Measurements from ENCODE around the gene SIGMAR1.
"Not testable (repeated sequence)": the region's sequence is repeated elsewhere in the genome, so short reads cannot be mapped to it uniquely, and the experiment has no call there.

Gene SIGMAR1

DNA sequence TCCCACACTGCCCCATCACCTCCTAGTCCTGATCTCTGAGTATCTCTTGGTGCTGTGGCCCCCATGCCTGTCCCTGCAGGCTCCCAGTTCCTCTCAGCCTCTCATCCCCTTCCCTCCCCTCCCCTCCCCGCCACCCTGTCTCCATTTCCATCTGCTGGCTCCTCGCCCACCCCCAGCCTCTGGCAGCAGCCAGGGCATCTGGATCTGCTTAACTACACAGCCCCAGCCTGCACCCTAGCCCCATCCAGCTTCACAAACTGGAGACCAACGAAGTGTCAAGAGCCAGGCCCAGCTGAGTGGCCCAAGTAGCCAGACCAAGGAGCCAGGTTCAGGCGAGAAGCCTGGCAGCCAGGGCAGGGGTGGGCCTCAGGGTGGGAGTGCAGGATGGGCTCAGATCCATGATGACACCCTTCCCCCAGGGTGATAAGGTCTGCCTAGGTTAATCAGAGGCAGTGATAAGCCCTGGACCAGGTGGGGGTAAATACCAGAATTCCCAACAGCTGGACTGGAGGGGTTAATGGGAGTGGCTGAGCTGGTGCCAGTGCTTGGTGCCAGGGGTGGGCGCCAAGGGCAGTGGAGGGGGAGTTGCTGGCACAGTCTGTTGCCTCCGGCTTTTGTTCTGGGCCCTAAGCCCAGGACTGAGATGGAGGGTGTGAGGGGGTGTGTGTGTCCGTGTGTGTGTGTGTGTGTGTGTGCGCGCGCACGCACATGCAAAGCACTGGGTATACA lies 16.9 kb upstream of the SIGMAR1 start:
- DNase-seq (ENCODE audit: low read depth): no peak

DNA sequence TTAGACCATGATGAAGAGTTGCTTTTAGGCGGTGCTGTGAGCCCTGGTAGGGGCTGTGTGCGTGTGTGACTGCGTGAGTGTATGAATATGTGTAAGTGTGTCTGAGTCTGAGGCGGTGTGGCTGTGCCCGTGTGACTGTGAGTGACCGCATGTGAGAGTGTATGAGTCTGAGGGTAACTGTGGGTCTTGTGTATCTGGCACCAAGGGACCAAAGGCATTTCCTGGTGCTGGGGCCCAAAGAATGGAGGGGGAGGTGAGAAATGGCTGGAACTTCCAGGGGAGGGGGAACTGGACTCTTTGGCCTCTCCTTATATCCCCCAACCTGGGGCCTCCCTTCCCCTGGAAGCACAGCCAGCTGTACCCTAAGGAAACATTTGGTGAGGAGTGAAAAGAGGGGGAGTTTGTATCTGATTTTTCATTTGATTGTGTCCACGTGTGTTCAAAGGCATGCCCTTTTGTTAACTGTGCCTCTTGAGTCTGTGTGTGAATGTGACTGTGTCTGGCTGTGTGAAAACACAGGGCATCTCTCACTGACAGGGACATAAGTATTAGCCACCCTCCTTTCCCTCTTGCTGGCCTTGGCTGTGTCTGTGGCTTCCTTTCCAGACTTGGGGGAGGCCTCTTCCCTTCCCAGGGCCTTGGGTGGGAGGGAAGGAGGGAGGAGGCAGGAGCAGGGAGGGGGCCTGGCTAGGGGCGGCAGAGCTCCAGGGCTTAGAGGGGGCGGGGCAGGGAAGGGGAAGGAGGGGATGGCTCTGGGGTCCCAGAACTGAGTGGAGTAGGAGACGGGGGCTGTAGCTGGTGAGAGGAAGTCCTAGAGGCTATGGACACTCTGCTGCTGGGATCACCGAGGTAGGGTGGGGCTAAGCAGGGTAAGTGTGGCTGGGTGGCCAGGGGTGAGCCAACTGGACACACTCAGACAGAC lies 15.8 kb upstream of the SIGMAR1 start:
- peak; percentile 58 for DNase-seq (ENCODE audit: low read depth)

DNA sequence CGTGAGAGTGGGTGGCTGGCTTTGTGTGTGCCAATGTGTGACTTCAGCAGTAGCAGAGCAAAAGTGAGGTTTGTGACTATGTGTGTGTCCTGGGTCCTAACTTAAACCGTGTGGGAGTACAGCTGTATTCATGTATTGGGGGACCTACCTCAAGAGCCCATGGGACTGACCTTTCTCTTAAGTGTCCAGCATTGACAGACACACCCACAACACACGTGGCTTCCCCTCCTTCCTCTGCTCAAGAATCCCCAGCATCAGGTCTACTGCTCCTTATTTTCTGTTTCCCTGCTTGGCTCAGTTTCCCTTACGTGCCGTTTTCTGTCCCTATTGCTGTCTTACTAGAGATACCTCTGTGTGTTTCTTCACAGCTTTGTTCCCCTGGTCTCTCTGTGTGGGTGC lies 15.0 kb upstream of the SIGMAR1 start:
- no peak for DNase-seq (ENCODE audit: low read depth)

DNA sequence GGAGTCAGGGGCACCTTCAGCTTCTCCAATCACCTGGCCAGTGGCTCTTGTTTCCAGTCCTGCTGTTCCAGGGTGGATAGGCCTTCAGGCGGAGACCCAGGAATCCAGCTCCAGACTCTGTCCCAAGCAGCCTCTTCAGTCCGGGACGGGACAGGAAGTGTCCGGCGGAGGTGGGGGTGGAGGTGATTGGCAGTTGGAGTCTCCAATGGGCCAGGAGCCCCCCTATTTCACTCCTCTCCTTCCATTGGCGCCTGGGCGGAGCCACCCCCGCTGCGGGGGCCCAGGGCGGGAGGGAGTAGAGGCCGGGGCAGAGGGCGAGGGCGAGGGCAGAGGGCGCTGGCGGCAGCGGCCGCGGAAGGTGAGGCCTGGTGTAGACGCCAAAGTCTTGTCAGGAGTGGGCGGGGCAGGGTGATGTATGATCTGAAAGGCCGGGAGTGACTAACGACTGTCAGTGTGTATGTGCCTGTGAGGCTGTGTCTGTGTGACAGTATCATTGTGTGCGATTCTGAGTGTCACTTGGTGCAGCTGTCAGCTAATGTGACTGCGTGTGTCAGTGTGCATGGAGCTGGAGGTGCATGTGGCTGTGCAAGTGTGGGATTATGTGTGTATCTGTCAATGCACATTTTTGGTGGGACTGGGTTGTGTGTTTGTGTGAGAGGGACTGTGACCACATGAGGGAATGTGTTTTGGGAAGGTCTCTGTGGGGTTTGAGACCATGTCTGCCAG lies 14.5 kb upstream of the SIGMAR1 start, which contains the start of gene IL11RA:
IL11RA (plus strand) TSS at position 310 of the 726 bp plus-strand sequence. CDS start 3,033 bp downstream, outside the sequence.
- peak; percentile 79 for DNase-seq (ENCODE audit: low read depth)

DNA sequence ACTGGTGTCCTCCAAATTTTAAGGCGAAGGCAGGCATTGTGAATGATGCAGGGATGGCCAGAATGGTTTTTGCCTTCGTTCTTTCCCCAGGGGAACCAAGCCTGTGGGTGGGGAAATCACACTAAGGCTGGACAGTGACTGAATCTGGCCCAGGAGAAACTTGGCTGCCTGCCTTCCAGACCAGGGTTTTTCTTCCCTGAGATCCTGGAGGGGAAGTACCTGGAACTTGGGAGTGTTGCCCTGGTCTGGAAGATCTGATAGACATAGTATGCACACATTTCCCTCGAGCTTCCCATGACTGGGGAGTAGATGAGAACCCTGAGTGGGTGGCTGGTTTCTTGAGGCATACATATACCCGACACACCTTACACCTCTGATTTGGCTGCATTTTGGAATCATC lies 13.7 kb upstream of the SIGMAR1 start:
- DNase-seq (ENCODE audit: low read depth): no peak

DNA sequence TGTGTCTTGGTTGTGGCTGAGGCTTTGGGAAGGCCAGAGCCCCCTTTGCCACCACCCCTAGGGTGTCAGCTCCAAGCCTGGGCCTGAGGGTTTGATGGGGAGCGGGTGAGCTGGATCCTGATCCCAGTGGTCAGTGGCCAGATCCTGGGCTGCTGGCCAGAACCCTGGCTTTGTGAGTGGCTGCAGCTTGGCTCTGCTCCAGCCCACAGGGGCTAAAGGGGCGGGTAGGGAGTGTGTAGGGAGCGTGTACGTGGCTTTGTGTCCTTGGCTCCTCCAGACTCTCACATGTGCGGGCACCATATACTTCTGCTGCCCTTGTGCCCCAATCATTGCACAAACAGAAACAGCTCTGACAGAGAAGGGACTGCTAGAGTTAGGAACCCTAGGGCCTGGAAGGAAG lies 13.2 kb upstream of the SIGMAR1 start:
- no peak for DNase-seq (ENCODE audit: low read depth)

DNA sequence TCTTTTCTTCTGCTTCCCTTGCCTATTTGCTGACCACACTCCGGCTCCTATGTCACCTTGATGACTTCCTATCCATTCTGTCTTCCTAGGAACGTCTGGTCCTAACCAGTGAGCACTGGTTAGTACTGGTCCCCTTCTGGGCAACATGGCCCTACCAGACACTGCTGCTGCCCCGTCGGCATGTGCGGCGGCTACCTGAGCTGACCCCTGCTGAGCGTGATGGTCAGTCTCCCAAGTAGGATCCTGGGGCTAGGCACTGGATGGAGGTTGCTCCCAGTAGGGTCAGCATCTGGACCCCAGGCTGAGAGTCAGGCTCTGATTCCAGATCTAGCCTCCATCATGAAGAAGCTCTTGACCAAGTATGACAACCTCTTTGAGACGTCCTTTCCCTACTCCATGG lies 11.1 kb upstream of the SIGMAR1 start:
- no peak for DNase-seq (ENCODE audit: low read depth)

DNA sequence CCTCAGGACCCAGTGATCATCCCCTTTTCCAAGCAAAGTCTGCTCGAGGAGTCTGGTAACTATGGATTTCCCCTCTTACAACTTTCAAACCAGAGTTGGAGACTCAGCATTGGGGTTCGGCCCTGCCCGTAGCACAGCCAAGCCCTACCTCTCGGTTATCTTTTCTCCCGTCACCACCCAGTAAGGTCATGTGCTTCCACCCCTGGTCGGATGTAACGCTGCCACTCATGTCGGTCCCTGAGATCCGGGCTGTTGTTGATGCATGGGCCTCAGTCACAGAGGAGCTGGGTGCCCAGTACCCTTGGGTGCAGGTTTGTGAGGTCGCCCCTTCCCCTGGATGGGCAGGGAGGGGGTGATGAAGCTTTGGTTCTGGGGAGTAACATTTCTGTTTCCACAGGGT lies 10.1 kb upstream of the SIGMAR1 start:
- no peak for DNase-seq (ENCODE audit: low read depth)

DNA sequence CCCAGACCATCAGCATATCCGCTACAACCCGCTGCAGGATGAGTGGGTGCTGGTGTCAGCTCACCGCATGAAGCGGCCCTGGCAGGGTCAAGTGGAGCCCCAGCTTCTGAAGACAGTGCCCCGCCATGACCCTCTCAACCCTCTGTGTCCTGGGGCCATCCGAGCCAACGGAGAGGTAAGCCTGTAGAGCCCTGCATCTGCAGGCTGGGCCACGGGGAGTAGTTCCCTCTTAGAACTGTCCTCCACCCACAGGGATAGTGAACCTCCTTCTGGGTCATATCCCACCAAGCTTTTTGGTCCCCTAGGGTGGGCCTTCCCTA lies 9.5 kb upstream of the SIGMAR1 start:
- no peak for DNase-seq (ENCODE audit: low read depth)

DNA sequence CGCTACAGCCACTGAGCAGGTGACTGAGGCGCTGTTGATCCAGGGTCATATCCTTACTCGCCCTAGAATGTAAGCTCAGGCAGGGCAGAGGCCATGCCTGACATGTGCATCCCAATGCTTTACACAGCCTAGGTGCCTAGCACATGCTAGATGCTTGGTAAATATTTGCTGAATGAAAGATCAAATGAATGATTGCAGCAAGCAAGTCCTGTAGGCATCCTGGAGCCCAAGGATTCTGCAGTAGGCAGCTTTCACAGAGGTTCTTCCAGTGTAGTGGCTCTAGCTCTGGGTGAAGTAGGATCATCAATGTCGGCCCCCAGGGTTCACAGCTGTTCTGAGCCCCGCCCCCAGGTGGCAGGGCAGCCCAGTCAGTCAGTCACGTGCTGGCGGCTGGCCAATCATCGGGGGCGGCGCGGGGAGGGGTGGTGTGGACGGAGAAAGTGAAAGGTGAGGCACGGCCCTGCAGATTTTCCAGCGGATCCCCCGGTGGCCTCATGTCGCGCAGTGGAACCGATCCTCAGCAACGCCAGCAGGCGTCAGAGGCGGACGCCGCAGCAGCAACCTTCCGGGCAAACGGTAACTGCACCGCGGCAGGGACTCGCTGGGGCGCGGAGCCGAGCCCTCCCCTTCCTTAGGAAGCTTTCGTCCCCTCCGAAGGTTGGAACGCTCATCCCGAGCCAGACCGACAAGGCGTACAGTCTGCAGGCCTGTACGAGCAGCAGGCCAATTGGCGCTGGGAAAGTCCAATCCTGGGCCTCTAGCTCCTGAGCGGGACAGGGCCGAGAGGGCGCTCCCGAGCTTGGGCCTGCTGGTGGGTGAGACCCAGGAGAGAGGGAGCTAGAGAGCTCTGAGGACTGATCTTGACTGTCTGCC lies 8.9 kb upstream of the SIGMAR1 start, which contains the start of gene GALT:
GALT (plus strand) TSS at position 465 of the 873 bp plus-strand sequence; CDS start at position 495, 30 bp downstream.
- peak; percentile 78 for DNase-seq (ENCODE audit: low read depth)

DNA sequence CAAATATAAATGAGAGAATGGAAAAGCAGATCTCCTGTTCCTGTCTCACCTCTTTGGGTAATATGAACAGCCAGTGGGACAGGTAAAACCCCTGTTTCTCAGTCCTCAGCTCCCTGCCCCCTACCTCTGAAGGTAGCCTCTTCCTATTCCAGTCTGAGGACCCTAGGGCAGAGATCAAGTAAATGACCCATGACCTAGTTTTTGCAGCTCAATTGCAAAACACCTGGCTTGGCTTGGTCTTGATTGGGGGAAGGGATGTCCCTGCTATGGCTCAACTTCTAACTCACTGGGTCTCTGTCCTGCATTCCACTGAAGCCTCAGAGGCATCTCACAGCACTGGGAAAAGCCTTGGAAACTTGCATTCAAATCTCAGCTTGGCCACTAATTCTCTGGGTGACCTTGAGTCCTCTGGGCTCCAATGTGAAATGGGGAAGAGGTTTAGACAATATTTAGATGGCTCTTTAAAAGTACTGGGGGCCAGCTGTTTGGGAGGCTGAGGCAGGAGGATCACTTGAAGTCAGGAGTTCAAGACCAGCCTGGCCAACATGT lies 7.3 kb upstream of the SIGMAR1 start:
- DNase-seq (ENCODE audit: low read depth): no peak

DNA sequence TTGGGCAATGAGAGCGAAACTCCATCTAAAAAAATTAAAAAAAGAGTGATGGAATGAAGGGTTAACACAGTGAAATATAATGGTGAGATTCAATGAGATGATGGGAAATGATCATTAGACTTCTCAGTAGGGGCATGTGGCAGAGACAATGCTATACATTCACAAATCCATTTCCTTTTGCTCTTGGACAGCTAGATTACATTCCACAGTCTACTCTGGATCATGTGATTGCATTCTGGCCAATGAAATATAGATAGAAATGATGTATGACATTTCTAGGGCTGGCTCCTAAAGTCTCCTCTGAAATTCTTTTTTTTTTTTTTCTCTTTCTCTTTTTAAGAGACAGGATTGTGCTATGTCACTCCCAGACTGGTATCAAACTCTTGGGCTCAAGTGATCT lies 5.1 kb upstream of the SIGMAR1 start:
- no peak for DNase-seq (ENCODE audit: low read depth)

DNA sequence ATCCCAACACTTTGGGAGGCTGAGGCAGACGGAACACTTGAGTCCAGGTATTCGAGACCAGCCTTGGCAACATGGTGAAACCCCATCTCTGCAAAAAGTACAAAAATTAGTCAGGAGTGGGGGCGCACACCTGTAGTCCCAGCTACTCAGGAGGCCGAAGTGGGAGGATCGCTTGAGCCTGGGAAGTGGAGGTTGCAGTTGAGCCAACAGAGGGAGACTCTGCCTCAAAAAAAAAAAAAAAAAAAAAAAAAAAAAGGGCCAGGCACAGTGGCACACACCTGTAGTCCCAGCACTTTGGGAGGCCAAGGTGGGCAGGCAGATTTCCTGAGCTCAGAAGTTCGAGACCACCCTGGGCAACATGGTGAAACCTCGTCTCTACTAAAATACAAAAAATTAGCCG lies 1.7 kb upstream of the SIGMAR1 start:
- not testable (repeated sequence) for DNase-seq (ENCODE audit: low read depth)

DNA sequence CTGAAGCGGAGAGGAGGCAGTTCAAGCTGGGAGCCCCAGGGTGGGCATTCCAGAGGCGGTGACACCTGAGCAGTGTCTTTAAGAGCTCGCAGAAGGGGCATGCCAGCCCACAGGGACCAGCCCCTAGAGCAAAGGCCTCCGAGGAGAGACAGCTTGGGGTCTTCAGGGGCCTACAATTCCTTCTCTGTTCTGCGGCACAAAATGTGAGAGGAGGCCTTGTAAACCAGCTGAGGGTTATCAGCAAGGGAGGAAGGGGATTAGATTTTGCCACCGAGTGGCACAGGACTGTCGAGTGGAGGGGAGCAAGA lies 505 bp upstream of the SIGMAR1 start:
- DNase-seq (ENCODE audit: low read depth): no peak

DNA sequence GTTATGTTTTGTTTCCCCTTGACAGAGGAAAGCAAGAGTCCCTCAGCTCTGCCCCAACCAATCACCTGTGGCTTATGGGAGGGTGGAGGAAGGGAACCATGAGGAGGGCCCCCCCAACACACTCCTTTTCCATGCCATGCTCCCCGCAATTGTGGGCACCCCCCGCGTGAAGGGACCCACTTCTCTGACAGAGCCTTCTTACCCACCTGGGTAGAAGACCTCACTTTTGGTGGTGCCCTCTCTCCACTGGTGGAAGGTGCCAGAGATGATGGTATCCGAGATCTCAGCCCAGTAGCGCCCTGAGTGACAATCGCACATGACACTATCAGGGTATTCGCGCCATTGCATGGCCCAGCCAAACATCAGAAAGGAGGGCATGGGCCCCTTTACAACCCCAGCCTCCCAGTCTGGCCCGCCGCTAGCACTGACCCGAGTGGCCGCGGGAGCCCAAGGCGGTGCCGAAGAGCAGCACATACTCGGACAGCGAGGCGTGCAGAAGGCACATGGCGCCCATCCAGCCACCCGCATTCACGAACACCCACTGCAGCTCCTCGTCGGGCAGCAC lies 714 bp downstream of the SIGMAR1 start:
- DNase-seq (ENCODE audit: low read depth): no peak

DNA sequence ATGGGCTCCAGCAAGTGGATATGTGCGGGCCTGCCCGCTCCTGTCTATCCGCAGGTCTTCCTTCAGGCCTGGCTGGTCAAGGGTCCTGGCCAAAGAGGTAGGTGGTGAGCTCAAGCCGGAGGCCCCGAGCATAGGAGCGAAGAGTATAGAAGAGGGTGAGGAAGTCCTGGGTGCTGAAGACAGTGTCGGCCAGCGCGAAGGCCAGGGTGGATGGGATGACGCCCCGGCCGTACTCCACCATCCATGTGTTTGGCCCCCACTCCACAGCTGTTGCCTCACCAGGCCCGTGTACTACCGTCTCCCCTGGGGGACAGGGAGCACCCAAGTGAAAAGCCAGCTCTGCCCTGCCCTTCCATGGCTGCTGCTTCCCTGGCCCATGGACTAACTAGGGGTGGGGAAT lies 2.0 kb downstream of the SIGMAR1 start:
- no peak for DNase-seq (ENCODE audit: low read depth)

DNA sequence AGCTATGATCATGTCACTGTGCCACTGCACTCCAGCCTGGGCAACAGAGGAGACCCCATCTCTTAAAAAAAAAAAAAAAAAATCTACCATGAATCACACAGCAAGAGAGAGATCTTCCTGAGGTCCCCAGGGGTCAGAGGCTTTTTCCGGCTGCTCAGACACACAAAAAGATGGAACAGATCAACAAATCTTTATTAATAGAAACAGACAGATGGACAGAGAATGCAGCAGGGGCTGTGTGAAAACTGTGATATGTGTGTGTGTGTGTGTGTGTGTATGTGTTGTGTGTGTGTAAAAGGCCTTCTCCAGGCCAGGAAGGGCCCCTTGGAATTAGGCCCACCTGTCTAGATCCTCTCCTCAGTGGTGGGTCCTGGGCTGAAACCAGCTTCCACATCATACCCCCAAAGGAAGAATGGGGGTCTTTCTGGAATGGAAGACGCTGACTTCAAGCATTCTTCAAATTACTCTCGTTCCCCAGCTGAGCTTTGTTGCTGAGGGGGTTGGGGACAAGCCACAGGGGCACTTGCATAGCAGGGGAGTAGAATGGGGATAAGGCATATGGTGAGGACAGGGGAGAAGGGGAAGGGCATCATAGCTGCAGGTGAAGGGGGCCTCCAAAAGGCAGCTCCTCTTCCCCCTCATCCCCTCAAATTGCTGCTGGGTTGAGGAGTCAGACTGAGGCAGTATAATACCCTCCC lies 2.9 kb downstream of the SIGMAR1 start:
- no peak for DNase-seq (ENCODE audit: low read depth)

DNA sequence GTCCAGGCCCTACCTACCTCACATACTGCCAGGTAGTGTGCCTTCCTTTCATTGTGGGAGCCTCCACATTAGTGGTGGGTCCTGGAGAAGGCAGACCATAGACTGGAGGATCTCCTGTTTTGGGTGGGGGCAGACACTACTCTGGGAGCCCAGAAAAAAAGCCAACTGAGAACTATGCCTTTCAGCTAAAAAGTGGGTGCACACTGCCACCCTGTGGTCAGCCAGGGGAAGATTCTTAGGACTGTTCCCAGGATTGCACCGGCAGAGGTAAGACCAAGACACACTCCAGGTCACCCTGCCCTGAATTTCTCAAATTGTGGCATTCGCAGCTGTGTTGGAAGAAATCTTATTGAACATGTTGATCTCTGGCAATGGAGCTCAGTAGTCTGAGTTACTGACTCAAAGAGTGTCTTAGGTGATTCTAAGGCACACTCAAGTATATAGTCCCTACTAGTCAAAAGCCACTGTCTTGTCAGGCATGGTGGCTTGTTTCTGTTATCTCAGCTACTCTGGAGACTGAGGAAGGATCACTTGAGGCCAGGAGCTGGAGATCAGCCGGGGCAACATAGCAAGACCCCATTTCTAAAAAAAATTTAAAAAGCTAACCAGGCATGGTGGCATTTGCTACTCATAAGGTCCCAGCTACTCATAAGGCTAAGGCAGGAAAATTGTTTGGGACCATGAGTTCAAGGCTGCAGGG lies 3.6 kb downstream of the SIGMAR1 start:
- DNase-seq (ENCODE audit: low read depth): peak; percentile 60

DNA sequence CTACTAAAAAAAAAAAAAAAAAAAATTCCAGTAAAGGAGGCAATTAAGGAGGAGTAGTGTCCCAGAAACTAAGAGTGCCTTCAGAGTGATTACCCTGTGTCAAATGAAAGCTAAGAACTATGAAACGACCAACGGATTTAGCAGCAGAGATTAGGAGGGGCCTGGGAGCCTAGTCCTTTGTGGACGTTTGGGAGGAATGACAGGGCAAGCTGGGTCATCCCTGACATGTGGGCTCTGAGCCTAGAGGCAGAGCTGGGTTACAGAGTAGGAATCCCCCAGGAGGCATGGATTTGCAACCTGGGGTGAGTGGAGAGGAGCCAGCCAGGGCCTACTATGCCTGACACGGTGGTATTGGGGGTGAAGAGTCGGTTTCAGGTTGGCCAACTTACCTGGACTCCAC lies 4.4 kb downstream of the SIGMAR1 start:
- DNase-seq (ENCODE audit: low read depth): no peak

All from CMK (cell line).